ES-I3 (cell line): Measurements from ENCODE around the gene GIMAP1.
"Not testable (repeated sequence)": the region's sequence is repeated elsewhere in the genome, so short reads cannot be mapped to it uniquely, and the experiment has no call there.

Source experiments
- H3K36me3 ChIP-seq: 2 replicates; pipeline ENCODE4 v1.6.1; 2013; ENCODE audit warnings: mild to moderate bottlenecking, low read length, control low read depth, moderate library complexity; ENCODE audit not compliant: insufficient read depth
- H3K4me1 ChIP-seq: 2 replicates; pipeline ENCODE4 v1.6.1; 2013; ENCODE audit warnings: mild to moderate bottlenecking, control low read depth, low read length; ENCODE audit not compliant: insufficient read depth
- H3K9ac ChIP-seq: 2 replicates; pipeline ENCODE4 v1.6.1; 2013; ENCODE audit warnings: low read depth, mild to moderate bottlenecking, low read length, moderate library complexity
- H3K9me3 ChIP-seq: 2 replicates; pipeline ENCODE4 v1.6.1; 2013; ENCODE audit warnings: mild to moderate bottlenecking, low read length, moderate library complexity; ENCODE audit not compliant: control insufficient read depth, insufficient read depth

GIMAP1 gene

DNA sequence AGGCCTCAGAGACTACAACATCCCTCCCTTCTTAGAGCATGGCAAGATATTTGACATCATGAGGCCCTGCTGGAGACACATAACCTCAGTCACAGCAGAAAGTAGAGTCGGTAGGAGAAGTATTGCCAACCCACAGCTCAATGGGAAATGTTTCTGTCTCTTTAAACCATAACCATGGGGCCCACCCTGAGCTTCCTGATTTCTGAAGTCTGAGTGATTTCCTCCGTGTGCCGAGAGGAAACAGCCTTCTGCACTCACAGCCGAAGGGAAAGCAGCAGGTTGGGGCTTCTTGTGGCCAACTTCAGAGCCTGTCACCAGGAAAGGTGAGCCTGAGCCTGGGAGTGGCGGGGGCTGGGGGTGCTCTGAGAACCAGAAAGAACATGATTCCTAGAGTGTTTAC is at the start of gene GIMAP1:
Gene GIMAP1 (plus strand): TSS at position 246 of the 400 bp plus-strand sequence. CDS start 2,435 bp downstream, outside the sequence.
- H3K4me1 ChIP-seq, result no peaks in the 10 kb centered on the region
- no peaks in the 10 kb centered on the region for H3K36me3 ChIP-seq
- no peaks in the 10 kb centered on the region for H3K9me3 ChIP-seq
- H3K9ac ChIP-seq, result no peak within 1 kb of the TSS

DNA sequence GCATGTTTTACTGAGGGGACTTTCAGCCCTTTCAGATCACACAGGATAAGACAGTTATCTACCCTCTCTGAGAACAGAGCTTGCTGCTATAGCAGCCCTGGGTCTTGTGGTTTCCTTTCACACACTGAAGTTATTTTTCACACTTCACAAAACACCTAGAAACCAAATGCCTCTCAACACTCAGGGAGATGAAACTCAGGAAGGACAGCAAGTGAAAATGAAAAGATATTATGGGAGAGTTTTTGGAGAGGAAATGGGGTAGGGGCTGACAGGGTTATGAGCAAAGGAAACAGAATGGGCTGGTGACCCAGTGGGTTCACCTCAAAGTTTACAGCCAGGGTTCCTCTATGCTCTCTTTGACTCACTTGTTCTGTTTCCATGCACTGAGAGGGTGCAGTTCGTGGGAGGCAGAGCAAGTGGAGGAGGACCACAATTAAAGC is 47.9 kb upstream of the GIMAP1 start:
- H3K4me1 ChIP-seq, result no peaks in the 10 kb centered on the region
- no peak overlapping the region for H3K9ac ChIP-seq
- H3K9me3 ChIP-seq, result peaks cover 2% of the 10 kb centered on the region; the same call in 1 of the 2 replicates
- H3K36me3 ChIP-seq, result no peaks in the 10 kb centered on the region

DNA sequence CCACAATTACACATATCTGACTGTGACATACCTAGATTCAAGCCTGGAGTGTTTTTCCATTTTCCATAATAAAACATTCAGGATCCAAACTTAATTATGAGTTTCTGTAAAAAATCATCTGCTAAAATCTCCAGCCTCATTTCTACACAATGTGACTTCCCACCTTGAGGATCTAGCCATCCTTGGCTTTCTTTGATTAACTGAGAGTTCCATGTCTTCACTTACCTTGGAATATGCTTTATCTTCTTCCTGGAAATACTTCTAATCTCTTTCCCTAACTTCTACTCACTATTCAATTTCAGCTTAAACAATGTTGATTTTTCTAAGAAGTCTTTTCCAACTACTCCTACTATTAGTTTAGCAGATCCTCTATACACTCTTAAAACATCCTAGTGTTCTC is 47.4 kb upstream of the GIMAP1 start:
- Histone ChIP-seq H3K9ac (no peak overlapping the region), H3K4me1 (no peaks in the 10 kb centered on the region)

DNA sequence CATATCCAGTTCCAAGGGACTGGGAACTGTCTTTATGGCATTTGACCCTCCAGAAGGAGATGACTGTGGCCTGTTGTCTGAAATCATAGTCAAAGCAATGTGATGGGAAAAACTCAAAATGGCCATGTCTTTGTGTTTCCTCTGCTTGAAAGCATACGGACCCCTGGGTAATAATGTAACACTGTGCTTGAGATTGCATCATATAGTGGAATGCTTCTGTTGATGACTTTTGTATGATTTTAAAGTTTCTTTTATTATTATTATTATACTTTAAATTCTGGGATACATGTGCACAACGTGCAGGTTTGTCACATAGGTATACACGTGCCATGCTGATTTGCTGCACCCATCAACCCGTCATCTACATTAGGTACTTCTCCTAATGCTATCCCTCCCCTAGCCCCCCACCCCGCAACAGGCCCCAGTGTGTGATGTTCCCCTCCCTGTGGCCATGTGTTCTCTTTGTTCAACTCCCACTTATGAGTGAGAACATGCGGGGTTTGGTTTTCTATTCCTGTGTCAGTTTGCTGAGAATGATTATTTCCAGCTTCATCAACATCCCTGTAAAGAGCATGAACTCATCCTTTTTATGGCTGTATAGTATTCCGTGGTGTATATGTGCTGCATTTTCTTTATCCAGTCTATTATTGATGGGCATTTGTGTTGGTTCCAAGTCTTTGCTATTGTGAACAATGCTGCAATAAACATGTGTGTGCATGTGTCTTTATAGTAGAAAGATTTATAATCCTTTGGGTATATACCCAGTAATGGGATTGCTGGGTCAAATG is 44.4 kb upstream of the GIMAP1 start:
- not testable (repeated sequence) for H3K9me3 ChIP-seq, H3K4me1 ChIP-seq, H3K9ac ChIP-seq, H3K36me3 ChIP-seq

More for the DNA sequence above, 47.4 kb upstream of the GIMAP1 start:
- Histone ChIP-seq H3K9me3 (peaks cover 2% of the 10 kb centered on the region; the same call in 1 of the 2 replicates), H3K36me3 (no peaks in the 10 kb centered on the region)

DNA sequence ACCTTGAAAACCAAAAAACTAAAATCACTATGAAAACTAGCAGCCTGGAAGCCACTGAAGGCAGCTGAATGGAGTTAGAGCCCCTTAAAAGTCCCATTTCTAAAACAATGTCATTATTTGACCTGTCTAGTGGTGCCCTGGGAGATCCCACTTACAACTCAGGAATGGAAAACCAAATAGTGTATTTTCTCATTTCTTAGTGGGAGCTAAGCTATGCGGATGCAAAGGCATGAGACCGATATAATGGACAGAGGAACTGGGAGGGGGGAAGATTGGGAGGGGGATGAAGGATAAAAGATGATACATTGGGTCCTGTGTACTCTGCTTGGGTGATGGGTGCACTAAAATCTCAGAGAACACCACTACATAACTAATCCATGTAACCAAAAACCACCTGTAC is 40.7 kb upstream of the GIMAP1 start:
- Histone ChIP-seq H3K9me3 (no peaks in the 10 kb centered on the region; the same call in 1 of the 2 replicates), H3K9ac (no peak overlapping the region), H3K36me3 (no peaks in the 10 kb centered on the region), H3K4me1 (no peaks in the 10 kb centered on the region)

DNA sequence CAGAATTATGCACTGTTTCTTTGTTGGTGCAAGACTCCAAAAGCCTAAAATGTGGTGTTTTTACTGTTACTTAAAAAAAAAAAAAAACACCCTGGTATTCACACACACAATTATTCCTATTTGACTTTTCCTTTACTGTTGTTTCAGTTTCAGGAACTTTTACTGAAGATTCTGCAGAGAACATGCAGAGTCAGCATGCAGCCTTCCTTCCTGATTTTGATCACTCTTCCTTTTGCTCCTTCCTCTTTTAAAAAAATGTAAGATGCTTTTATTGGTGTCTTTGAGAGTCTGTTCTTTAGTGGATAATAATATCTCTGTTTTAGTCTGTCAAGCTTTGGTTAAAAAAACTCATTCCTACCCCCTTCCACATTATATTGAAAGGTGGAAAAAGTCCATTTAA is 40.1 kb upstream of the GIMAP1 start:
- not testable (repeated sequence) for H3K9ac ChIP-seq, H3K9me3 ChIP-seq, H3K36me3 ChIP-seq, H3K4me1 ChIP-seq

DNA sequence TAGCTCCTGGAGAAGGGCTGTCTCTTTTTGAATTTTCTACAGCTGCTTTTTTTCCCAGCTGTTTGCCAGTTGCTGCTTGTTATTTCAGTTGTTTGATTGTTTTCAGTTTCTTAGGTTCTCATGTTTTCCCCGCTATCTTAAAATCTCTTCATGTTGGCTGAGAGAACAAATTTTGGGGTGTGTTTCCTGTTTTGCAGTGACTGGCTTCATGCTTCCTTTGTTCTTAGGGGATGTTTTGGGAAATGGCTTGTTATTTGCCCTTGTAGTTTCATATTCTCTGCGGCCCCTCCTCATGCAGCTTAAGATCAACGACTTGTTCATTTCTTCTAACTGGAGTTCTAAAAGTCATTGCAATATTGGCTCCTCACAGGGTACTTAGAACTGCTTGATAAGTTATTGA is 39.6 kb upstream of the GIMAP1 start:
- H3K9ac ChIP-seq, H3K36me3 ChIP-seq, H3K9me3 ChIP-seq, H3K4me1 ChIP-seq: not testable (repeated sequence)

DNA sequence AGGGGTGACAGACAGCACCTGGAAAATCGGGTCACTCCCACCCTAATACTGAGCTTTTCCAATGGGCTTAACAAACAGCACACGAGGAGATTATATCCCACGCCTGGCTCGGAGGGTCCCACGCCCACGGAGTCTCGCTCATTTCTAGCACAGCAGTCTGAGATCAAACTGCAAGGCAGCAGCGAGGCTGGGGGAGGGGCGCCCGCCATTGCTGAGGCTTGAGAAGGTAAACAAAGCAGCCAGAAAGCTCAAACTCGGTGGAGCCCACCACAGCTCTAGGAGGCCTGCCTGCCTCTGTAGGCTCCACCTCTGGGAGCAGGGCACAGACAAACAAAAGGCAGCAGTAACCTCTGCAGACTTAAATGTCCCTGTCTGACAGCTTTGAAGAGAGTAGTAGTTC is 37.8 kb upstream of the GIMAP1 start:
- H3K9me3 ChIP-seq, H3K9ac ChIP-seq, H3K36me3 ChIP-seq, H3K4me1 ChIP-seq: not testable (repeated sequence)

DNA sequence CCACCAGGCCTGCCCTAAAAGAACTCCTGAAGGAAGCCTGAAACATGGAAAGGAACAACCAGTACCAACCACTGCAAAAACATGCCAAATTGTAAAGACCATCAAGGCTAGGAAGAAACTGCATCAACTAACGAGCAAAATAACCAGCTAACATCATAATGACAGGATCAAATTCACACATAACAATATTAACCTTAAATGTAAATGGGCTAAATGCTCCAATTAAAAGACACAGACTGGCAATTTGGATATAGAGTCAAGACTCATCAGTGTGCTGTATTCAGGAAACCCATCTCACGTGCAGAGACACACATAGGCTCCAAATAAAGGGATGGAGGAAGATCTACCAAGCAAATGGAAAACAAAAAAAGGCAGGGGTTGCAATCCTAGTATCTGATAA is 36.0 kb upstream of the GIMAP1 start:
- not testable (repeated sequence) for H3K4me1 ChIP-seq, H3K36me3 ChIP-seq, H3K9me3 ChIP-seq, H3K9ac ChIP-seq

DNA sequence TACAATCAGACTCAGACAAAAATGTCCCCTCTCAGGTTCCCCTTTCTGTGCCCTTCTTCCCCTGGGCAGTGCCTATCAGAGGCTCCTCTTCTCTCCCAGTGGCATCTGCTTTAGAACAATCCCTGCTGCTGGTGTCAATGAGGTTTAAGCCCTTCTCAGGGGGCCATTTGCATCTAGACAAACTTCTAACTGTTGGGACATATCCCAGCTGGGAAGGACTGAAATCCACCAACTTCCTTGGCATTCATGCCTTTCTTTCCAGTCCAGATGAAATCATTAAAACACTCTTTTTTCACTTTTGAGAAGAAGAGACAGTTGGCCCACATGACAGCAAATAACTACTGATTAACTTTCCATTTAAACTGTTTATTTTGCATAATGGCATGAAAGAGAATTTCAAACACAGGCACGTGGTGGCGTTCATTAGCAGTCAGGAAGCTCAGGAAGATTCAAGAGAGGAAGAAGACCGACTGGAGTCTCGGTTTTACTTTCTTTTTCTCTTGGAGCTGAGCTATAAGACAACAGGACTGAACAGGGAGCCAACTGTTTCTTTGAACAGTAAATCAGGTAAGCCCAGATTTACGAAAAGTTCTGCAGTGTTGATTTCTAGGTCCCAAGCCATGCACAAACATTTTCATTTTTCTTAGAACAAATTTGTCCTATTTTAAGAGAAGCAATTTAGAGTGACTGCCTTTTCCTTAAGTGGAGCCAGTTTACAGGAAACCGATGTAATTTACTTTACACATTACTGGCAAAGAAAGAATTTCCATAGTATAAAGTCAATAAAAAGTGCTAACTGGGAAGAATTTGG is 31.0 kb upstream of the GIMAP1 start, which contains the start of gene GIMAP2:
Gene GIMAP2 (plus strand): TSS at position 488 of the 811 bp plus-strand sequence. CDS start 1,354 bp downstream, outside the sequence.
- Histone ChIP-seq H3K9ac (no peak within 1 kb of the TSS), H3K4me1 (no peaks in the 10 kb centered on the region), H3K36me3 (no peaks in the 10 kb centered on the region), H3K9me3 (no peaks in the 10 kb centered on the region)

DNA sequence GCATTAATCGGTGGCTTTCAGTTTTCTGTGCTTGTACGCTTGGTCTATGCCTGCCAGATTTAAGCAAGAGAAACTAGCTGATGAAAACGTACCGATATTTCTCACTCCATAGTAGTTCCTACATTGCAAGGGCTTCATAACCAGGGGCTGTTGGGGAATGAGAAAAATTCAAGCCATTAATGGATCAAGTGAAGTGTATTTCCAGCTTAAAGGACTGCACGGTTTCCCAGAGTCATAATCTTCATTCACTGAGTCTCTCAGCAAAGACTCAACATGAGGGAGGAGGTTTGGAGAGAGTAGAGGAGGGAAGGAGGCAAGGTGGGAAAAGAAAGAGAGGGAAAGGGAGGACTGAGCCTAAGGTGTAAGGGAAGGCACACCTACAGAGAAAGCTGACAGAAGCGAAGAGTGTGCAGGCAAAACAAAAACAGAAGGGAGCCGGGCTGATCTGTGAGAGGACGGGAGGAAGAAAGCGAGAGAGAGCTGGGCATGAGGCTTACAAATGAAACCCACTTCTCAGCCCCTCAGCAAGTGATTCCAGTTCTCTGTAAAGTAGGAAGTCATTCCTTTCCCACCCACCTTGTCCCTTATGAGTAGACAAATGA is 30.3 kb upstream of the GIMAP1 start:
- Histone ChIP-seq H3K9me3 (no peaks in the 10 kb centered on the region), H3K9ac (no peak overlapping the region), H3K4me1 (no peaks in the 10 kb centered on the region), H3K36me3 (no peaks in the 10 kb centered on the region)

DNA sequence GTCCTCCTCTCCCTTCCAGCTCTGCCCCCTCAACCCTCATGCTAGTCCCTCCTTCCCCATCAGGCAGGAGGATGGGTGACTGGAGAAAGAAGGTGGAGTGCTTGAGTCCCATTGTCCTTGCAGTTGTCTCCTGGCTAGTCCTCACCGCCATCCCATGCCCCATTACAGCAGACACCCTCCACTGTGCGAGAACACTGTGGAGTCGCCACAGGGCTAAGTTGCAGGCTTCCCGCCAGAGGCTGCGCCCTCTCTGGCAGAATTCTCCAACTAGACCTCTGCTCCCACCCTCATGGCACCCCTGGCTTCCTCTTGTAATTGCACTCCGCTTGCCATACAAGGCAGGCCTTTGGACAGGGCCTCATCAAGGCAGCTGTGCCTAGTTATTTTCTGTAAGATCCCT is 27.8 kb upstream of the GIMAP1 start:
- no peaks in the 10 kb centered on the region for H3K4me1 ChIP-seq
- no peaks in the 10 kb centered on the region for H3K36me3 ChIP-seq
- no peaks in the 10 kb centered on the region for H3K9me3 ChIP-seq
- no peak overlapping the region for H3K9ac ChIP-seq

DNA sequence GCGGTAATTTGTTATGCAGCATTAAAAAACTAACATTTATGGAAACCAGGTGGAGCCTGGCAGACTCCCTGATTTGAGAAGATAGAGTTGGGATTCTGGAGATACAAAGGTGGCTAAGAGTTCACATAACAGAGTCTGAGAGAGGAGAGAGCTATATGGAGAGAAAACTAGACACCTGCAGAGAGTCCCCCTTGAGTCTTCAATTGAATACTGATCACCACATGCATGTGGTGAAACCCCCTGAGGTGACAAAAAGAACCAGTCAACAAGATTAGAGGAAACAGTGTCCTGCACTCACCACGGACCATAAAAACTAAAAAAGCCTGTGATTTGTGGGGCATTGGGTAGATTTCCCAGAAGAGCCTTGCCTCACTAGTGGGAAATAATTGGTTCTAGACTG is 20.8 kb upstream of the GIMAP1 start:
- no peaks in the 10 kb centered on the region for H3K9me3 ChIP-seq

DNA sequence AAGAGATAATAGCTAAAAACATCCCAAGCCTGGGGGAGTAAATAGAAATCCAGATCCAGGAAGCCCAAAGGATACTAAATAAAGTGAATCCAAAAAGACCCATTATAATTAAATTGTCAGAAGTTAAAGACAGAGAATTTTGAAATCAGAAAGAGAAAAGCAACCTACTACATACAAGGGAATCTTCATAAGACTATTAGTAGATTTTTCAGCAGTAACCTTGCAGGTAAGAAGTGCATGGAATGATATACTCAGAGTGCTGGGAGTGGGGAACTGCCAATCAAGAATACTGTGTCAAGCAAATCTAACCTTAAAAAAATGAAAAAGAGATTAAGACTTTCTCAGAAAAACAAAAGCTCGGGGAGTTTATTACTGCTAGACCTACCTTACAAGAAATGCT is 13.2 kb upstream of the GIMAP1 start:
- no peaks in the 10 kb centered on the region for H3K36me3 ChIP-seq
- no peak overlapping the region for H3K9ac ChIP-seq
- H3K4me1 ChIP-seq, result no peaks in the 10 kb centered on the region
- peaks cover 3% of the 10 kb centered on the region; the same call in 1 of the 2 replicates for H3K9me3 ChIP-seq

More for the DNA sequence above, 20.8 kb upstream of the GIMAP1 start:
- H3K9ac ChIP-seq, result no peak overlapping the region
- H3K4me1 ChIP-seq, result no peaks in the 10 kb centered on the region
- no peaks in the 10 kb centered on the region for H3K36me3 ChIP-seq
